ENCODE results near the gene ATAD3A.
"Not testable (repeated sequence)": the region's sequence is repeated elsewhere in the genome, so short reads cannot be mapped to it uniquely, and the experiment has no call there.

DNA sequence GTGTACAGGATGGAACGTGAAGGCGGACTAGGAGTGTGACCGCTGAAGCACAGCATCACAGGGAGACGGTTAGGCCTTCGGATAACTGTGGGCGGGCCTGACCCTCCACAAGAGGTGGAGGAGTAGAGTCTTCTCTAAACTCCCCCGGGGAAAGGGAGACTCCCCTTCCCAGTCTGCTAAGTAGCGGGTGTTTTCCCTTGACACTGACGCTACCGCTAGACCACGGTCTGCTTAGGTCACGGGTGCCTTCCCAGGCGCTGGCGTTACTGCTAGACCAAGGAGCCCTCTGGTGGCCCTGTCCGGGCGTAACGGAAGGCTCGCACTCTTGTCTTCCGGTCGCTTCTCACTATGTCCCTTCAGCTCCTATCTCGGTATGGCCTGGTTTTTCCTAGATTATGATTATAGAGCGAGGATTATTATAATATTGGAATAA lies 6.6 kb upstream of the ATAD3A start:
- not testable (repeated sequence) for TF ChIP-seq ZNF175 (CRISPR knock-in tag; IDR thresholded peaks at IDR 0.05; ENCODE audit: low read depth); JUND (IDR thresholded peaks at IDR 0.05; ENCODE audit: borderline replicate concordance, low read depth, low read length); JUND (tag; IDR thresholded peaks at IDR 0.05; ENCODE audit: borderline replicate concordance, low read depth, low read length); EZH2 (IDR thresholded peaks at IDR 0.05; ENCODE audit: borderline replicate concordance, low read depth, low read length); REST (CRISPR knock-in tag; IDR thresholded peaks at IDR 0.05; ENCODE audit: low read depth); BRCA1 (IDR thresholded peaks at IDR 0.05); BRCA1 (CRISPR knock-in tag; IDR thresholded peaks at IDR 0.05); BCOR (IDR thresholded peaks at IDR 0.05); ZNF76 (CRISPR knock-in tag; IDR thresholded peaks at IDR 0.05; ENCODE audit: borderline replicate concordance); FOXK1 (CRISPR knock-in tag; IDR thresholded peaks at IDR 0.05; ENCODE audit: borderline replicate concordance); NCOA1 (IDR thresholded peaks at IDR 0.05; ENCODE audit: low read depth)
- TF ChIP-seq POLR2A (conservative IDR thresholded peaks at IDR 0.05) (0 out of 2 replicates have a peak, but pooled peaks have one; percentile 34), GABPA (tag; conservative IDR thresholded peaks at IDR 0.05; ENCODE audit: low read depth) (peak; percentile 82), REST (IDR thresholded peaks at IDR 0.05; ENCODE audit: borderline replicate concordance) (peak; percentile 32; the same call in 1 of the 2 replicates), CTCF (IDR thresholded peaks at IDR 0.05 in 2 of 3, conservative IDR thresholded peaks at IDR 0.05 in 1 of 3; ENCODE audit: insufficient read depth in 2 of 3, low read depth in 1 of 3, low read length in 3 of 3) (peak; percentile 25 to 33 (median 26); a peak in 4 of 6 replicates)

Measured in K562 (cell line).